ENCODE data around the gene OLIG2.

OLIG2 gene

GRCh38 chr21:33069645-33069993 lies 43.9 kb downstream of the OLIG2 start:
- TF ChIP-seq, protein P1, sequence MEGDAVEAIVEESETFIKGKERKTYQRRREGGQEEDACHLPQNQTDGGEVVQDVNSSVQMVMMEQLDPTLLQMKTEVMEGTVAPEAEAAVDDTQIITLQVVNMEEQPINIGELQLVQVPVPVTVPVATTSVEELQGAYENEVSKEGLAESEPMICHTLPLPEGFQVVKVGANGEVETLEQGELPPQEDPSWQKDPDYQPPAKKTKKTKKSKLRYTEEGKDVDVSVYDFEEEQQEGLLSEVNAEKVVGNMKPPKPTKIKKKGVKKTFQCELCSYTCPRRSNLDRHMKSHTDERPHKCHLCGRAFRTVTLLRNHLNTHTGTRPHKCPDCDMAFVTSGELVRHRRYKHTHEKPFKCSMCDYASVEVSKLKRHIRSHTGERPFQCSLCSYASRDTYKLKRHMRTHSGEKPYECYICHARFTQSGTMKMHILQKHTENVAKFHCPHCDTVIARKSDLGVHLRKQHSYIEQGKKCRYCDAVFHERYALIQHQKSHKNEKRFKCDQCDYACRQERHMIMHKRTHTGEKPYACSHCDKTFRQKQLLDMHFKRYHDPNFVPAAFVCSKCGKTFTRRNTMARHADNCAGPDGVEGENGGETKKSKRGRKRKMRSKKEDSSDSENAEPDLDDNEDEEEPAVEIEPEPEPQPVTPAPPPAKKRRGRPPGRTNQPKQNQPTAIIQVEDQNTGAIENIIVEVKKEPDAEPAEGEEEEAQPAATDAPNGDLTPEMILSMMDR (IDR thresholded peaks at IDR 0.05; ENCODE audit: borderline replicate concordance, insufficient read depth, low read depth, low read length): no peak
- no peak overlapping the region for H3K4me3 ChIP-seq (ENCODE audit: low read depth, low read length)

- TF ChIP-seq, protein P1 (IDR thresholded peaks at IDR 0.05; ENCODE audit: borderline replicate concordance, insufficient read depth, low read depth, low read length): no peak
- no peak within 1 kb of the TSS for H3K4me3 ChIP-seq (ENCODE audit: low read depth, low read length)
These were observed 44.4 kb downstream of the OLIG2 start, which contains the start of gene OLIG1 for GRCh38 chr21:33069994-33070743. OLIG1 (plus strand) TSS chr21:33070141; CDS start chr21:33070247, 106 bp downstream.

DNA sequence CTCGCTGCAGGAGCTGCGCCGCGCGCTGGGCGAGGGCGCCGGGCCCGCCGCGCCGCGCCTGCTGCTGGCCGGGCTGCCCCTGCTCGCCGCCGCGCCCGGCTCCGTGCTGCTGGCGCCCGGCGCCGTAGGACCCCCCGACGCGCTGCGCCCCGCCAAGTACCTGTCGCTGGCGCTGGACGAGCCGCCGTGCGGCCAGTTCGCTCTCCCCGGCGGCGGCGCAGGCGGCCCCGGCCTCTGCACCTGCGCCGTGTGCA lies 44.9 kb downstream of the OLIG2 start:
- H3K4me3 ChIP-seq (ENCODE audit: low read depth, low read length): no peak overlapping the region

DNA sequence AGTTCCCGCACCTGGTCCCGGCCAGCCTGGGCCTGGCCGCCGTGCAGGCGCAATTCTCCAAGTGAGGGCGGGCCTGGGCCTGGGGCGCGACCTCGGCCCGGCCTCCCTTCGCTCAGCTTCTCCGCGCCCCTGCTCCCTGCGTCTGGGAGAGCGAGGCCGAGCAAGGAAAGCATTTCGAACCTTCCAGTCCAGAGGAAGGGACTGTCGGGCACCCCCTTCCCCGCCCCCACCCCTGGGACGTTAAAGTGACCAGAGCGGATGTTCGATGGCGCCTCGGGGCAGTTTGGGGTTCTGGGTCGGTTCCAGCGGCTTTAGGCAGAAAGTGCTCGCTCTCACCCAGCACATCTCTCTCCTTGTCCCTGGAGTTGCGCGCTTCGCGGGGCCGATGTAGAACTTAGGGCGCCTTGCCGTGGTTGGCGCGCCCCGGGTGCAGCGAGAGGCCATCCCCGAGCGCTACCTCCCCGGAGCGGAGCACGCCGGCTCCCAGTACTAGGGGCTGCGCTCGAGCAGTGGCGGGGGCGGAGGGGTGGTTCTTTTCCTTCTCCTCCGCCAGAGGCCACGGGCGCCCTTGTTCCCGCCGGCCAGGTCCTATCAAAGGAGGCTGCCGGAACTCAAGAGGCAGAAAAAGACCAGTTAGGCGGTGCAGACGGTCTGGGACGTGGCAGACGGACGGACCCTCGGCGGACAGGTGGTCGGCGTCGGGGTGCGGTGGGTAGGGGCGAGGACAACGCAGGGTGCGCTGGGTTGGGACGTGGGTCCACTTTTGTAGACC lies 45.4 kb downstream of the OLIG2 start:
- TF ChIP-seq, protein P1 (IDR thresholded peaks at IDR 0.05; ENCODE audit: borderline replicate concordance, insufficient read depth, low read depth, low read length): no peak
- no peak overlapping the region for H3K4me3 ChIP-seq (ENCODE audit: low read depth, low read length)

More for the DNA sequence above, 44.9 kb downstream of the OLIG2 start:
- TF ChIP-seq, protein P1 (IDR thresholded peaks at IDR 0.05; ENCODE audit: borderline replicate concordance, insufficient read depth, low read depth, low read length): no peak

- TF ChIP-seq, protein P1 (IDR thresholded peaks at IDR 0.05; ENCODE audit: borderline replicate concordance, insufficient read depth, low read depth, low read length): no peak
- no peak overlapping the region for H3K4me3 ChIP-seq (ENCODE audit: low read depth, low read length)
These were observed 46.1 kb downstream of the OLIG2 start for GRCh38 chr21:33071770-33072306.

DNA sequence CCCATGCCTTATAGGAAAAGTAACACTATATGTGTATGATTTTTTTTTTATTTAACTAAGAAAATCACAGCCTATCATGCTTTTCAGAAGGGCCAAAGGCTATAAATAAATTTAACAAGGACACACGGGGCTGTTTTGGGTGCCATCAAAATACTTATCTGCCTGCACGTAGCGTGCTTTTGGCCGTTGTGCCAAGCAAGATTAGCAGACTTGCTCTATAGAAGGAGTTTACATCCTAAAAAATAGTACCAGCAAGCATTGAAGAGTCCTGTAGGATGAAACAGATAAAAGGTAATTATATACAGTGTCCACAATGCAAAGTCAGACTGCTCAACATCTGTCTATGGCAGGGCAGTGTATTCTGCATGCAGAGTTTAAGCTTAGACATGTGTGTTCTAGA lies 47.9 kb downstream of the OLIG2 start:
- H3K4me3 ChIP-seq (ENCODE audit: low read depth, low read length): no peak overlapping the region
- TF ChIP-seq, protein P1 (IDR thresholded peaks at IDR 0.05; ENCODE audit: borderline replicate concordance, insufficient read depth, low read depth, low read length): no peak

Measured in GM12875 (cell line).